Keratinocyte (primary cell): Measurements from ENCODE around the gene MICU2. TPM values are rescaled to one million over a fixed set of nuclear protein-coding genes. Genes with fewer than 3 reads are reported as not detected.

Source experiments
- DNase-seq: peaks from one replicate; pipeline ENCODE4 v3.0.0-alpha.2; 2011; ENCODE audit warnings: low read depth, missing footprints, low spot score
- FAIRE-seq: peaks from 2 replicates; lab custom pipeline; 2011; peaks lifted over from hg19 to GRCh38; lab: Jason Lieb, UNC
- H2AFZ ChIP-seq: 2 replicates; pipeline ENCODE4 v1.6.0; 2012; ENCODE audit warnings: low read length, control low read depth, inconsistent platforms; ENCODE audit not compliant: control insufficient read depth
- H3K27ac ChIP-seq: 2 replicates; pipeline ENCODE4 v1.5.1; 2011; ENCODE audit warnings: low read length; ENCODE audit not compliant: control insufficient read depth, insufficient read depth
- H3K27me3 ChIP-seq: 3 replicates; pipeline ENCODE4 v1.6.0; 2011; ENCODE audit warnings: low read length; ENCODE audit not compliant: control insufficient read depth, insufficient read depth; ENCODE audit errors: extremely low read depth
- H3K36me3 ChIP-seq, 2 experiments: 2 replicates in 1 of 2; 3 replicates in 1 of 2; pipeline ENCODE4 v1.5.1; 2011; ENCODE audit warnings: low read length in 2 of 2, mild to moderate bottlenecking in 1 of 2; ENCODE audit not compliant: control insufficient read depth in 2 of 2, insufficient read depth in 2 of 2; ENCODE audit errors: extremely low read depth in 1 of 2
- H3K4me1 ChIP-seq: 3 replicates; pipeline ENCODE4 v1.5.1; 2011; ENCODE audit warnings: low read length; ENCODE audit not compliant: control insufficient read depth, insufficient read depth; ENCODE audit errors: extremely low read depth
- H3K4me2 ChIP-seq: 3 replicates; pipeline ENCODE4 v1.6.0; 2011; ENCODE audit warnings: low read depth, low read length; ENCODE audit not compliant: control insufficient read depth, insufficient read depth; ENCODE audit errors: extremely low read depth
- H3K4me3 ChIP-seq, 3 experiments: fragments of 200-600 bp in 1 of 3; sonication (generic) in 1 of 3; 2 replicates in 2 of 3; 3 replicates in 1 of 3; pipeline ENCODE4 v1.5.1; 2011 to 2016; ENCODE audit warnings: low read length in 3 of 3, mild to moderate bottlenecking in 3 of 3, control low read depth in 2 of 3, inconsistent platforms in 1 of 3, low read depth in 1 of 3, mixed read lengths in 1 of 3, mixed run types in 1 of 3, moderate library complexity in 1 of 3; ENCODE audit not compliant: control insufficient read depth in 2 of 3, insufficient read depth in 2 of 3; ENCODE audit errors: extremely low read depth in 1 of 3
- H3K79me2 ChIP-seq: 2 replicates; pipeline ENCODE4 v1.6.0; 2012; ENCODE audit warnings: low read length; ENCODE audit not compliant: control insufficient read depth, insufficient read depth
- H3K9ac ChIP-seq: 3 replicates; pipeline ENCODE4 v1.6.0; 2011; ENCODE audit warnings: low read length; ENCODE audit not compliant: control insufficient read depth, insufficient read depth; ENCODE audit errors: extremely low read depth
- H3K9me1 ChIP-seq: 3 replicates; pipeline ENCODE4 v1.6.0; 2011; ENCODE audit warnings: low read length; ENCODE audit not compliant: control insufficient read depth, insufficient read depth; ENCODE audit errors: extremely low read depth
- H3K9me3 ChIP-seq: 2 replicates; pipeline ENCODE4 v1.5.1; 2012; ENCODE audit warnings: low read depth, low read length; ENCODE audit not compliant: control insufficient read depth
- H4K20me1 ChIP-seq: 3 replicates; pipeline ENCODE4 v1.6.0; 2011; ENCODE audit warnings: low read length; ENCODE audit not compliant: control insufficient read depth, insufficient read depth; ENCODE audit errors: extremely low read depth
- CTCF ChIP-seq, 3 experiments: IDR thresholded peaks in 1 of 3; conservative IDR thresholded peaks in 1 of 3; optimal IDR thresholded peaks in 1 of 3; 2 replicates in 2 of 3; 3 replicates in 1 of 3; pipeline versions ENCODE3 to v1.5.1; 2011; ENCODE audit warnings: low read length in 3 of 3, mild to moderate bottlenecking in 3 of 3, moderate library complexity in 2 of 3, control low read depth in 1 of 3, inconsistent platforms in 1 of 3; ENCODE audit not compliant: insufficient read depth in 2 of 3; ENCODE audit errors: extremely low read depth in 1 of 3
- EZH2 ChIP-seq: IDR thresholded peaks from one replicate; pipeline ENCODE4 v1.6.1; 2012; ENCODE audit warnings: inconsistent platforms, mild to moderate bottlenecking, low read length, moderate library complexity
- dilution Hi-C: fragments of 300-500 bp; cut with MboI; formaldehyde crosslinking; loops from one replicate; pipeline ENCODE4 v1.7.0; 2020; ENCODE audit warnings: low sequenced_read_pairs; ENCODE audit not compliant: extremely low pct_ligation_motif_present
- polyA plus RNA-seq, 5 experiments: library from polyadenylated mRNA; depleted of rRNA in 3 of 5; stranded (reverse) in 3 of 5; stranded (forward) in 1 of 5; unstranded in 1 of 5; fragments of >200 nt; gene quantifications; 1 replicate in 1 of 5; 2 replicates in 3 of 5; 3 replicates in 1 of 5; pipeline versions ENCODE4 v1.2.1 to v1.2.3, GENCODE V29; 2011 to 2012; ENCODE audit warnings: missing spikeins in 2 of 5, low read depth in 1 of 5, low replicate concordance in 1 of 5

MICU2 gene
- polyA plus RNA-seq, 1 donor (not counting 4 experiments of a cell fraction or from before 2014, with no cell fraction given): 42.9 TPM

DNA sequence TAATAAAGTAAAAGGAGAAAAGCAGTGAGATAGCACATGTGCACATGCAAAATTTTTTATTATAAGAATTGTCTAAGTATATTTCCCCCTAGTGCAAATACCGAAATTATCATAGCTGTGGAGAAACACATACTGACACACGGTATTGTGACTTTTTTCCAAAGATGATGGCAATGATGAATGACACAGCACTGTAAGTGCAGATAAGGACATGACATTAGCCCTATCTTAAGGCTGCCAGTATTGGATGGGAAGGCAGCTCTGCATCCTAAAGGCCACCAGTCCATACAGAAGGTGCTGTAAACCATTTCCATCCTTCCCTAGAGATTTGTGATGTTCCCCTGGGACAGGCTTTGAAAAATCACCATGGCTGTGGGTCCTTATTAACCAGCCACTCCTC lies 11.5 kb upstream of the MICU2 start:
- Histone ChIP-seq H3K4me1 (no peaks in the 10 kb centered on the region), H3K4me3 (no peak overlapping the region), H3K4me2 (no peak overlapping the region), H3K79me2 (no peaks in the 10 kb centered on the region), H3K9me1 (no peaks in the 10 kb centered on the region), H3K9ac (no peak overlapping the region), H3K27ac (no peak overlapping the region), H2AFZ (no peak overlapping the region), H3K36me3 (no peaks in the 10 kb centered on the region), H3K27me3 (no peaks in the 10 kb centered on the region), H4K20me1 (no peaks in the 10 kb centered on the region), H3K9me3 (no peaks in the 10 kb centered on the region)
- dilution Hi-C loops: no loop called here
- TF ChIP-seq EZH2: no peak
- no peak for TF ChIP-seq CTCF (optimal IDR thresholded peaks at IDR 0.05 in 1 of 3, IDR thresholded peaks at IDR 0.05 in 1 of 3, conservative IDR thresholded peaks at IDR 0.05 in 1 of 3; ENCODE audit: extremely low read depth in 1 of 3, insufficient read depth in 2 of 3, low read length in 3 of 3)
- DNase-seq (no peak), FAIRE-seq (no peak)

DNA sequence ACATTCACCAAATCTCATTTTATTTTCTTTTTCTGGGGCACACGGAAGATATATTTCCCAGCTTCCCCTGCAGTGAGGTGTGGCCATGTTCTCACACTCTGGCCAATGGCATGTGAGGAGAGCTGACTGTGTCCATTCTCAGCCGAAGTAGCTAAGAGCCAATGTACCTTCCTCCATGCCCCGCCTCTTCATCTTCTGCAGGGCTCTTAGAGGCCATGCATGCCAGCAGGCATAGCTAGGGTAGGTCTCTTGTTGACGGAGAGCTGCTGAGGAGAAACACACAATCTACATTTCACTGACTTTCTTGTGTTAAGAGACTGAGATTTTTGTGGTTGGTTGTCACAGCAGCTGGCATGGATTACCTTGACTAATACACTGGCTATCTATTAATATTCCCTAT lies 9.8 kb upstream of the MICU2 start:
- no peaks in the 10 kb centered on the region for H3K27me3 ChIP-seq
- H3K9ac ChIP-seq: no peak overlapping the region
- H3K9me1 ChIP-seq: no peaks in the 10 kb centered on the region
- DNase-seq (no peak), FAIRE-seq (no peak)
- TF ChIP-seq EZH2 (no peak), CTCF (optimal IDR thresholded peaks at IDR 0.05 in 1 of 3, IDR thresholded peaks at IDR 0.05 in 1 of 3, conservative IDR thresholded peaks at IDR 0.05 in 1 of 3; ENCODE audit: extremely low read depth in 1 of 3, insufficient read depth in 2 of 3, low read length in 3 of 3) (no peak)
- no peaks in the 10 kb centered on the region for H4K20me1 ChIP-seq
- H3K9me3 ChIP-seq: no peaks in the 10 kb centered on the region
- no peak overlapping the region for H3K4me2 ChIP-seq
- H3K36me3 ChIP-seq: no peaks in the 10 kb centered on the region
- no peak overlapping the region for H2AFZ ChIP-seq
- no peaks in the 10 kb centered on the region for H3K4me1 ChIP-seq
- dilution Hi-C loops: no loop called here
- H3K79me2 ChIP-seq: no peaks in the 10 kb centered on the region
- no peak overlapping the region for H3K27ac ChIP-seq
- no peak overlapping the region for H3K4me3 ChIP-seq
